Peyer's patch (tissue), 4 donors: ENCODE data around the gene DNAJC24. TPM values are rescaled to one million over a fixed set of nuclear protein-coding genes. Genes with fewer than 3 reads are reported as not detected.

Experiments used
- DNase-seq, 3 donors: peaks; one replicate each; pipeline ENCODE4 v3.0.0-alpha.2; 2017 to 2019
- H3K27ac ChIP-seq, 4 donors: fragments of 200-600 bp; sonication (generic); one replicate each; pipeline ENCODE4 v1.5.1; 2016 to 2019
- H3K27me3 ChIP-seq, 2 donors: fragments of 200-600 bp; sonication (generic); one replicate each; pipeline ENCODE4 v1.5.1; 2019
- H3K36me3 ChIP-seq, 3 donors: fragments of 200-600 bp; sonication (generic); one replicate each; pipeline ENCODE4 v1.5.1; 2016 to 2019
- H3K4me1 ChIP-seq, 4 donors: fragments of 200-600 bp; sonication (generic); one replicate each; pipeline ENCODE4 v1.5.1; 2016 to 2019
- H3K4me3 ChIP-seq, 4 donors: fragments of 200-600 bp; sonication (generic); 1 replicate in 3 of 4; 2 replicates in 1 of 4; pipeline ENCODE4 v1.5.1; 2016 to 2019; ENCODE audit warnings: mild to moderate bottlenecking in 1 of 4
- H3K9me3 ChIP-seq, 4 donors: fragments of 200-600 bp; sonication (generic); one replicate each; pipeline ENCODE4 v1.5.1; 2016 to 2019; ENCODE audit warnings: mild to moderate bottlenecking in 1 of 4
- CTCF ChIP-seq, 6 experiments: fragments of 450-650 bp in 4 of 6; fragments of 200-600 bp in 2 of 6; sonication (generic) in 1 of 6; IDR thresholded peaks; one replicate each; pipeline ENCODE4 v1.5.1; 2017 to 2019; ENCODE audit warnings: antibody characterized with exemption in 6 of 6, mild to moderate bottlenecking in 3 of 6, moderate library complexity in 1 of 6
- POLR2A ChIP-seq, 2 donors: fragments of 450-650 bp; IDR thresholded peaks; one replicate each; pipeline ENCODE4 v1.5.1; 2017; ENCODE audit warnings: antibody characterized with exemption in 2 of 2, mild to moderate bottlenecking in 2 of 2, moderate library complexity in 2 of 2
- total RNA-seq, 4 donors: library from RNA; depleted of rRNA; stranded (reverse); fragments of >200 nt; gene quantifications; one replicate each; pipeline ENCODE4 v1.1.0, GENCODE V29; 2016

The DNAJC24 gene
- total RNA-seq, 4 donors from 2014 or later: 12.1 to 17.3 (median 15.8) TPM

GRCh38 chr11:31445621-31446020, 76.0 kb downstream of the DNAJC24 start:
- no peak for TF ChIP-seq POLR2A (IDR thresholded peaks at IDR 0.05)
- TF ChIP-seq CTCF (IDR thresholded peaks at IDR 0.05): no peak
- H3K4me1 ChIP-seq: no peaks in the 10 kb centered on the region
- no peak overlapping the region for H3K27ac ChIP-seq
- no peak for DNase-seq
- H3K27me3 ChIP-seq: no peaks in the 10 kb centered on the region
- H3K4me3 ChIP-seq: no peak overlapping the region
- H3K36me3 ChIP-seq: no peaks in the 10 kb centered on the region
- no peaks in the 10 kb centered on the region for H3K9me3 ChIP-seq

GRCh38 chr11:31449040-31449439, 79.4 kb downstream of the DNAJC24 start:
- Histone ChIP-seq H3K4me3 (no peak overlapping the region), H3K36me3 (no peaks in the 10 kb centered on the region), H3K9me3 (no peaks in the 10 kb centered on the region), H3K4me1 (no peaks in the 10 kb centered on the region), H3K27ac (no peak overlapping the region), H3K27me3 (no peaks in the 10 kb centered on the region)
- no peak for DNase-seq
- TF ChIP-seq CTCF (IDR thresholded peaks at IDR 0.05) (no peak), POLR2A (IDR thresholded peaks at IDR 0.05) (no peak)

GRCh38 chr11:31450841-31451240, 81.2 kb downstream of the DNAJC24 start:
- Histone ChIP-seq H3K4me3 (no peak overlapping the region), H3K9me3 (no peaks in the 10 kb centered on the region), H3K27ac (no peak overlapping the region), H3K4me1 (no peaks in the 10 kb centered on the region), H3K36me3 (no peaks in the 10 kb centered on the region), H3K27me3 (no peaks in the 10 kb centered on the region)
- no peak for DNase-seq
- TF ChIP-seq POLR2A (IDR thresholded peaks at IDR 0.05) (no peak), CTCF (IDR thresholded peaks at IDR 0.05) (no peak)

GRCh38 chr11:31455177-31455576, 85.5 kb downstream of the DNAJC24 start:
- H3K4me1 ChIP-seq: no peaks in the 10 kb centered on the region
- TF ChIP-seq POLR2A (IDR thresholded peaks at IDR 0.05): no peak
- TF ChIP-seq CTCF (IDR thresholded peaks at IDR 0.05): no peak
- no peaks in the 10 kb centered on the region for H3K9me3 ChIP-seq
- DNase-seq: no peak
- H3K36me3 ChIP-seq: no peaks in the 10 kb centered on the region
- H3K4me3 ChIP-seq: no peak overlapping the region
- H3K27me3 ChIP-seq: no peaks in the 10 kb centered on the region
- H3K27ac ChIP-seq: no peak overlapping the region

GRCh38 chr11:31464436-31464835, 94.8 kb downstream of the DNAJC24 start:
- Histone ChIP-seq H3K4me1 (no peaks in the 10 kb centered on the region), H3K9me3 (no peaks in the 10 kb centered on the region), H3K36me3 (no peaks in the 10 kb centered on the region), H3K4me3 (no peak overlapping the region), H3K27ac (no peak overlapping the region), H3K27me3 (no peaks in the 10 kb centered on the region)
- no peak for DNase-seq
- no peak for TF ChIP-seq POLR2A (IDR thresholded peaks at IDR 0.05)
- no peak for TF ChIP-seq CTCF (IDR thresholded peaks at IDR 0.05)

- DNase-seq: no peak
- H3K4me3 ChIP-seq: no peak overlapping the region
- no peaks in the 10 kb centered on the region for H3K9me3 ChIP-seq
- H3K4me1 ChIP-seq: no peaks in the 10 kb centered on the region
- no peaks in the 10 kb centered on the region for H3K36me3 ChIP-seq
- no peak for TF ChIP-seq CTCF (IDR thresholded peaks at IDR 0.05)
- H3K27me3 ChIP-seq: no peaks in the 10 kb centered on the region
- H3K27ac ChIP-seq: no peak overlapping the region
Observed at GRCh38 chr11:31474083-31474482, 104.4 kb downstream of the DNAJC24 start.
